ENCODE data around the gene SKI. TPM values are rescaled to one million over a fixed set of nuclear protein-coding genes. Genes with fewer than 3 reads are reported as not detected.

The SKI gene
- 5.6 and 9.1 TPM in 2 replicates for total RNA-seq (2014; rRNA removed; shearing (Covaris generic))
- 2.1 and 3.8 TPM in 2 replicates for polyA plus RNA-seq (2014; cell fraction: nucleus; rRNA removed)

GRCh38 chr1:2228157-2228594 is at the start of gene SKI:
SKI (plus strand) TSS chr1:2228319; CDS start chr1:2228767, 448 bp downstream.
- no peak for DNase-seq (ENCODE audit: extremely low read depth, low read depth)

GRCh38 chr1:2178875-2179274 is 49.2 kb upstream of the SKI start:
- no peak for DNase-seq (ENCODE audit: extremely low read depth, low read depth)

- no peak for DNase-seq (ENCODE audit: extremely low read depth, low read depth)
These were observed 48.7 kb upstream of the SKI start for GRCh38 chr1:2179283-2180013.

GRCh38 chr1:2180297-2181245 is 47.5 kb upstream of the SKI start:
- DNase-seq (ENCODE audit: extremely low read depth, low read depth): no peak

GRCh38 chr1:2181271-2181670 is 46.8 kb upstream of the SKI start:
- DNase-seq (ENCODE audit: extremely low read depth, low read depth): no peak

GRCh38 chr1:2181752-2182151 is 46.4 kb upstream of the SKI start:
- DNase-seq (ENCODE audit: extremely low read depth, low read depth): no peak

GRCh38 chr1:2182376-2182775 is 45.7 kb upstream of the SKI start:
- no peak for DNase-seq (ENCODE audit: extremely low read depth, low read depth)

- no peak for DNase-seq (ENCODE audit: extremely low read depth, low read depth)
These were observed 44.2 kb upstream of the SKI start for GRCh38 chr1:2183937-2184334.

GRCh38 chr1:2184531-2184930 is 43.6 kb upstream of the SKI start:
- DNase-seq (ENCODE audit: extremely low read depth, low read depth): no peak

GRCh38 chr1:2184934-2185333 is 43.2 kb upstream of the SKI start:
- no peak for DNase-seq (ENCODE audit: extremely low read depth, low read depth)

GRCh38 chr1:2185880-2186855 is 42.0 kb upstream of the SKI start:
- DNase-seq (ENCODE audit: extremely low read depth, low read depth): no peak

GRCh38 chr1:2186901-2187300 is 41.2 kb upstream of the SKI start:
- DNase-seq (ENCODE audit: extremely low read depth, low read depth): no peak

GRCh38 chr1:2187619-2188018 is 40.5 kb upstream of the SKI start:
- no peak for DNase-seq (ENCODE audit: extremely low read depth, low read depth)

GRCh38 chr1:2188336-2188735 is 39.8 kb upstream of the SKI start:
- no peak for DNase-seq (ENCODE audit: extremely low read depth, low read depth)

GRCh38 chr1:2189459-2190425 is 38.4 kb upstream of the SKI start:
- DNase-seq (ENCODE audit: extremely low read depth, low read depth): peak; percentile 85

- no peak for DNase-seq (ENCODE audit: extremely low read depth, low read depth)
These were observed 37.6 kb upstream of the SKI start for GRCh38 chr1:2190491-2190976.

GRCh38 chr1:2192031-2192995 is 35.8 kb upstream of the SKI start:
- no peak for DNase-seq (ENCODE audit: extremely low read depth, low read depth)
